BE2C (cell line): ENCODE results near the gene GIPC3.

ENCODE experiments used
- DNase-seq: peaks from one replicate; pipeline ENCODE4 v3.0.0-alpha.2; 2020
- H3K27me3 ChIP-seq: fragments of 250-450 bp; sonication (Bioruptor Pico); 2 replicates; pipeline ENCODE4 v1.5.1; 2020; ENCODE audit warnings: mild to moderate bottlenecking
- H3K36me3 ChIP-seq: fragments of 250-450 bp; sonication (Bioruptor Pico); 2 replicates; pipeline ENCODE4 v1.5.1; 2020; ENCODE audit warnings: mild to moderate bottlenecking
- H3K4me1 ChIP-seq: fragments of 250-450 bp; sonication (Bioruptor Pico); 2 replicates; pipeline ENCODE4 v1.5.1; 2020
- H3K4me3 ChIP-seq: 2 replicates; pipeline ENCODE4 v1.5.1; 2011; ENCODE audit warnings: low read depth, low read length
- H3K9me3 ChIP-seq: fragments of 250-450 bp; sonication (Bioruptor Pico); 2 replicates; pipeline ENCODE4 v1.5.1; 2020
- CTCF ChIP-seq: IDR thresholded peaks from 2 replicates; pipeline ENCODE4 v1.5.1; 2012; ENCODE audit warnings: mild to moderate bottlenecking, low read depth, low read length

Gene GIPC3

GRCh38 chr19:3636506-3636905 lies 51.2 kb downstream of the GIPC3 start:
- Histone ChIP-seq H3K27me3 (no peaks in the 10 kb centered on the region), H3K4me3 (no peak overlapping the region), H3K9me3 (no peaks in the 10 kb centered on the region), H3K36me3 (no peaks in the 10 kb centered on the region), H3K4me1 (no peaks in the 10 kb centered on the region)
- TF ChIP-seq CTCF, result no peak
- no peak for DNase-seq

- Histone ChIP-seq H3K4me1 (no peaks in the 10 kb centered on the region), H3K36me3 (no peaks in the 10 kb centered on the region), H3K27me3 (no peaks in the 10 kb centered on the region), H3K9me3 (no peaks in the 10 kb centered on the region), H3K4me3 (no peak overlapping the region)
- TF ChIP-seq CTCF, result no peak
- DNase-seq, result no peak
These were observed 51.7 kb downstream of the GIPC3 start for GRCh38 chr19:3636962-3637361.

- no peak for DNase-seq
- Histone ChIP-seq H3K4me1 (no peaks in the 10 kb centered on the region), H3K27me3 (no peaks in the 10 kb centered on the region), H3K4me3 (no peak overlapping the region), H3K9me3 (no peaks in the 10 kb centered on the region), H3K36me3 (no peaks in the 10 kb centered on the region)
- no peak for TF ChIP-seq CTCF
These were observed 52.3 kb downstream of the GIPC3 start for GRCh38 chr19:3637621-3638020.

GRCh38 chr19:3638208-3639193 lies 53.2 kb downstream of the GIPC3 start:
- no peaks in the 10 kb centered on the region for H3K27me3 ChIP-seq
- DNase-seq, result no peak
- H3K36me3 ChIP-seq, result no peaks in the 10 kb centered on the region; the same call in 1 of the 2 replicates
- no peak overlapping the region for H3K4me3 ChIP-seq
- no peaks in the 10 kb centered on the region for H3K4me1 ChIP-seq
- H3K9me3 ChIP-seq, result no peaks in the 10 kb centered on the region
- TF ChIP-seq CTCF, result no peak

- Histone ChIP-seq H3K27me3 (no peaks in the 10 kb centered on the region), H3K9me3 (no peaks in the 10 kb centered on the region), H3K4me1 (no peaks in the 10 kb centered on the region; the same call in 1 of the 2 replicates), H3K4me3 (no peak overlapping the region), H3K36me3 (no peaks in the 10 kb centered on the region; the same call in 1 of the 2 replicates)
- TF ChIP-seq CTCF, result no peak
- DNase-seq, result no peak
These were observed 54.2 kb downstream of the GIPC3 start for GRCh38 chr19:3639479-3639878.
